ENCODE measurements around the gene CORIN. TPM values are rescaled to one million over a fixed set of nuclear protein-coding genes. Genes with fewer than 3 reads are reported as not detected.
"Not testable (repeated sequence)": the region's sequence is repeated elsewhere in the genome, so short reads cannot be mapped to it uniquely, and the experiment has no call there.

CORIN gene
- total and polyA plus RNA-seq, 12 donors, result 0.10 to 1.1 (median 0.41) TPM; not detected in 2

DNA sequence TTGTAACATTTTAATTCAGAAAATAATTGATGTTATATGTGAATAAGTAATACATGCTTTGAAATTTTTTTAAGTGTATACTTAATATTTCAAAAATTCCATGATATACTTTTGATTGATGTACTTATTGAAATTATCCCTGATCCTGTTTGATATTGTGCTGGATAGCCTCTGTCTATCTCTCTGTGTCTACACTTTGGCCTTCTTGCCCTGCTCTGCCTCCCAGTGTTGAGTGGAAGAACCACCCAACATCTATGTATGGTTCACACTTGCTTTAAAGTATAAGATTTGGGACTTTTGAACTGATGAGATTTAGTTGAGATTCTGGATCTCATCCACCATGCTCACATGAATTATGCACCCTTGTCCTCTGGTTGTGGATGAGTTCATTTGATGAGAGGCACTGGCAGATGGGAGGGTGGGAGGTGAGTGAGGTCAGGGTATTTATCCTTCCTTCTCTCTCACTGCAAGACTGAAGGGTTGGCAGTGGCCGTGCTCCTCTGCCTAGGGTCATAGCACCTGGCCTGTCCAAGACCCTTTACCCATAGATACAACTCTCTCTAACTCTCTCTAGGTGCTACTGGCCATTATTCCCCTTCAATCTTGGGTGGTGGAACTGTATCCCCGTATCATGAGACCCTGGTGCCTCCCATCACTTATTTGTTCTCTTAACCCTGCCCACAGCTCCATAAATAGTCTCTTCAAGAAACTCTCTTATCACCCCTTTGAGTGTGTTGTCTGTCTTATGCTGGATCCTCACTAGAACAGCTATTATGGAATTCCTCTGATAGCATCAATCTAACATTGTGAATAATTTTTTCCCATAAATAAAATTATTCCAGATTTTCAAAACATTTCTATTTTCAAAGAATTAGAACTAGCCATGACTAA, 75.2 kb downstream of the CORIN start:
- no peak for DNase-seq
- Histone ChIP-seq H3K9me3 (replicated peaks in 1 of 3) (no peaks in the 10 kb centered on the region), H3K4me1 (replicated peaks in 1 of 2) (no peaks in the 10 kb centered on the region), H3K27me3 (no peaks in the 10 kb centered on the region), H3K36me3 (replicated peaks in 1 of 2) (no peaks in the 10 kb centered on the region), H3K27ac (no peak overlapping the region), H3K4me3 (no peak overlapping the region)
- no peak for TF ChIP-seq CTCF (IDR thresholded peaks at IDR 0.05)
- no peak for TF ChIP-seq POLR2A (IDR thresholded peaks at IDR 0.05)
- intact Hi-C loops (cut with DNase I), result no loop called here
- 52 to 76% (median 69%) methylated on average over 2 of the region's 2 CpGs for WGBS, 4 donors

DNA sequence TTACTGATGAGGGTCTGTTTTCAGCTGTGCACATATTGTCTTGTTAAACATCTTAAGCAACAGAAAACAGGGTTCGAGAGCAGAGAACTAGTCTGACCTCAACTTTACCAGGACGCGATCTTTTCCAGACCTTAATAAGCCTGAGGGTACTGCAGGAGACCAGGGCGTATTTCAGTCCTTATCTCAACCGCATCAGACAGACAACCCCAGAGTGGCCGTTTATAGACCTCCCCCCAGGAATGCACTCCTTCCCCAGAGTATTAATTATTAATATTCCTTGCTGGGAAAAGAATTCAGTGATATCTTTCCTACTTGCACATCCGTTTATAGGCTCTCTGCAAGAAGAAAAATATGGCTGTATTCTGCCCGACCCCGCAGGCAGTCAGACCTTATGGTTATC, 84.6 kb downstream of the CORIN start:
- WGBS, 4 donors, result 82 to 85% (median 85%) methylated on average over 9 of the region's 9 CpGs
- H3K4me1 ChIP-seq (replicated peaks in 1 of 2); H3K27me3 ChIP-seq; DNase-seq; H3K36me3 ChIP-seq (replicated peaks in 1 of 2); H3K27ac ChIP-seq; H3K4me3 ChIP-seq; H3K9me3 ChIP-seq (replicated peaks in 1 of 3); intact Hi-C loops (cut with DNase I): not testable (repeated sequence)

DNA sequence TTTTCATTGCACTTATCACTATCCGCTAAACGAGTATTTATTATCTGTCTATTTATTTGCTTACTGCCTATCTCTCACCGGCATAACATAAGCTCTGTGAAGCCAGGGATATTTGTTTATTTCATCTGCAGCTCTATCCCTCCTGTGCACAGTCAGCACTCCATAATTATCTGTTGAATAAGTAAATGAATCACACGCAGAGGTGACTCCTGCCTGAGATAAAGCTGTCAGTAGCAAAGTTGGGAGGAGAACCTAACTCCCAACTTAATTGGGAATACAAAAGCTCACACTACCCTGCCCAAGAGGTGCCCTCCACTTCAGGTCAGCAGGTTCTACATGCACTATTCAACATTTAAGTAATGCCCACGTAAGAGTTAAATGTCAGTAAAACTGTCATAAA, 85.7 kb downstream of the CORIN start:
- TF ChIP-seq POLR2A (IDR thresholded peaks at IDR 0.05) (no peak), CTCF (IDR thresholded peaks at IDR 0.05) (no peak)
- H3K27ac ChIP-seq, result no peak overlapping the region
- no peak for DNase-seq
- H3K9me3 ChIP-seq (replicated peaks in 1 of 3), result no peaks in the 10 kb centered on the region
- 57 to 68% (median 63%) methylated on average over 5 of the region's 5 CpGs for WGBS, 4 donors
- intact Hi-C loops (cut with DNase I), result no loop called here
- no peak overlapping the region for H3K4me3 ChIP-seq
- no peaks in the 10 kb centered on the region for H3K36me3 ChIP-seq (replicated peaks in 1 of 2)
- no peaks in the 10 kb centered on the region for H3K4me1 ChIP-seq (replicated peaks in 1 of 2)
- H3K27me3 ChIP-seq, result no peaks in the 10 kb centered on the region

DNA sequence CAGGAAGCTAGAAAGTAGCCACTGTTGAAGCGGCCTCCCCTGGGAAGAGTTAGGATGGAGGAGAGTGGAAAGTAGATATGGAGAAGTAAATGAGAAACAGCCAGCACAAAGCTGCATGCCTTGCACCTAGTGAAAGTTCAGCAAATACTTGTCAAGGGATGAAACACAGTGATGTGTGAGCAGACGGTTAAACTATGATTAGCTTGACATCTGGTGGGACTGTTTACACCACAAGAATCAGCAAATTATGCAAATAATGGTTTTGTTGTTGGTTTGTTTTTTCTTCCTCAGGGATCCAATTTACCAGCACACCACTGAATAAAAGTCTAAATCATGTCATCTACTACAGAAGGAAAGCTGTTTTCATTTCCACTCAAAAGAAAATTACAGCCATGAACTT, 87.1 kb downstream of the CORIN start:
- no peak for TF ChIP-seq CTCF (IDR thresholded peaks at IDR 0.05)
- TF ChIP-seq POLR2A (IDR thresholded peaks at IDR 0.05), result no peak
- DNase-seq, result no peak
- intact Hi-C loops (cut with DNase I), result no loop called here
- H3K4me3 ChIP-seq, result no peak overlapping the region
- H3K27ac ChIP-seq, result no peak overlapping the region
- H3K4me1 ChIP-seq (replicated peaks in 1 of 2), result no peaks in the 10 kb centered on the region
- H3K36me3 ChIP-seq (replicated peaks in 1 of 2), result no peaks in the 10 kb centered on the region
- H3K27me3 ChIP-seq, result no peaks in the 10 kb centered on the region
- WGBS, 4 donors, result 78 to 81% (median 79%) methylated on average over 2 of the region's 2 CpGs
- H3K9me3 ChIP-seq (replicated peaks in 1 of 3), result no peaks in the 10 kb centered on the region

DNA sequence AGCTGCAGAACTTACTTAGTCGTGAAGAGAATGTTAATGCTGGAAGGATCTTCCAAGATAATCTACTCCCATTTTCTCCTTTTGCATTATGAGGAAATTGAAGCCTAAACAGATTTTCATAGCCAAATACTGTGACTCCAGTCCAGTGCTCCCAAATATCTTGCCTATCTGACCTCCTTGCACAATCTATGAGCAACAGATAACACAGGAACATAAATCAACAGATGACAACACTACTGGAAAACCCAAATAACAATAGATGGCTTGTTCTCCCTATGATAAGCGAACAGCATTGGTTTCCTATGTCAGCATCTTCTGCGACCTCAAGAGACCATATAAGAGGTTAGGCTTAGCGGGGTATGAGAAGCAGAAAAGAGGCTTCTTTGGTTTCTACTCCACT, 88.0 kb downstream of the CORIN start:
- intact Hi-C loops (cut with DNase I), result no loop called here
- no peaks in the 10 kb centered on the region for H3K27me3 ChIP-seq
- H3K36me3 ChIP-seq (replicated peaks in 1 of 2), result no peaks in the 10 kb centered on the region
- H3K4me1 ChIP-seq (replicated peaks in 1 of 2), result no peaks in the 10 kb centered on the region
- H3K9me3 ChIP-seq (replicated peaks in 1 of 3), result no peaks in the 10 kb centered on the region
- TF ChIP-seq POLR2A (IDR thresholded peaks at IDR 0.05) (no peak), CTCF (IDR thresholded peaks at IDR 0.05) (no peak)
- H3K4me3 ChIP-seq, result no peak overlapping the region
- H3K27ac ChIP-seq, result no peak overlapping the region
- 68 to 76% (median 71%) methylated on average over 4 of the region's 4 CpGs for WGBS, 4 donors
- no peak for DNase-seq
